Karpas-422 (cell line): ENCODE measurements around the gene GTF2A1L. TPM values are rescaled to one million over a fixed set of nuclear protein-coding genes. Genes with fewer than 3 reads are reported as not detected.

Experiments
- DNase-seq: peaks from one replicate; pipeline ENCODE4 v3.0.0-alpha.2; 2015
- H2AFZ ChIP-seq: fragments of 200-600 bp; sonication (generic); 2 replicates; pipeline ENCODE4 v1.6.1; 2014; ENCODE audit warnings: antibody characterized with exemption, low read length, mixed read lengths
- H3K27ac ChIP-seq: fragments of 200-600 bp; sonication (generic); 2 replicates; pipeline ENCODE4 v1.5.1; 2014; ENCODE audit warnings: mild to moderate bottlenecking, low read length, moderate library complexity
- H3K27me3 ChIP-seq: fragments of 200-600 bp; sonication (generic); 2 replicates; pipeline ENCODE4 v1.6.1; 2014; ENCODE audit warnings: low read length, mixed read lengths
- H3K36me3 ChIP-seq: fragments of 200-600 bp; sonication (generic); 2 replicates; pipeline ENCODE4 v1.6.1; 2014; ENCODE audit warnings: low read length, mixed read lengths; ENCODE audit not compliant: insufficient read depth
- H3K4me1 ChIP-seq: fragments of 200-600 bp; sonication (generic); 2 replicates; pipeline ENCODE4 v1.6.1; 2014; ENCODE audit warnings: mild to moderate bottlenecking, low read length, mixed read lengths
- H3K4me2 ChIP-seq: fragments of 200-600 bp; sonication (generic); 2 replicates; pipeline ENCODE4 v1.6.1; 2014; ENCODE audit warnings: low read length, low read depth, mild to moderate bottlenecking; ENCODE audit not compliant: poor library complexity, severe bottlenecking
- H3K4me3 ChIP-seq: fragments of 200-600 bp; sonication (generic); 2 replicates; pipeline ENCODE4 v1.5.1; 2014; ENCODE audit warnings: mild to moderate bottlenecking, antibody characterized with exemption, low read length, mixed read lengths
- H3K79me2 ChIP-seq: fragments of 200-600 bp; sonication (generic); 2 replicates; pipeline ENCODE4 v1.6.1; 2014; ENCODE audit warnings: mild to moderate bottlenecking, low read length, mixed read lengths
- H3K9ac ChIP-seq: fragments of 200-600 bp; sonication (generic); 2 replicates; pipeline ENCODE4 v1.6.0; 2014; ENCODE audit warnings: low read length
- H3K9me2 ChIP-seq: fragments of 200-600 bp; sonication (generic), shearing (Covaris generic); replicated peaks from 2 replicates; pipeline ENCODE4 v1.6.0; 2014; ENCODE audit warnings: mild to moderate bottlenecking, low read length, moderate library complexity; ENCODE audit not compliant: insufficient read depth
- H3K9me3 ChIP-seq: fragments of 300-700, 200-600 bp; sonication (generic); 2 replicates; pipeline ENCODE4 v1.6.1; 2014; ENCODE audit warnings: low read length, mixed read lengths
- H4K20me1 ChIP-seq: fragments of 200-600 bp; sonication (generic); 2 replicates; pipeline ENCODE4 v1.6.1; 2014; ENCODE audit warnings: mild to moderate bottlenecking, antibody characterized with exemption, low read length, low read depth; ENCODE audit not compliant: insufficient read depth
- total RNA-seq: library from RNA; depleted of rRNA; stranded (reverse); fragments of >200 nt; shearing (Covaris generic); gene quantifications from 2 replicates; pipeline ENCODE4 v1.2.3, GENCODE V29; 2014; ENCODE audit warnings: low replicate concordance

GTF2A1L gene
- total RNA-seq, 1 experiment from 2014 or later: not detected

GRCh38 chr2:48713647-48714046 lies 96.0 kb downstream of the GTF2A1L start:
- Histone ChIP-seq H3K27ac (no peak overlapping the region), H4K20me1 (no peaks in the 10 kb centered on the region), H3K79me2 (no peaks in the 10 kb centered on the region), H3K4me3 (no peak overlapping the region), H3K36me3 (no peaks in the 10 kb centered on the region), H3K4me2 (no peak overlapping the region), H2AFZ (no peak overlapping the region), H3K9me3 (no peaks in the 10 kb centered on the region), H3K27me3 (no peaks in the 10 kb centered on the region), H3K9me2 (no peaks in the 10 kb centered on the region), H3K9ac (no peak overlapping the region), H3K4me1 (no peaks in the 10 kb centered on the region)
- DNase-seq: no peak

GRCh38 chr2:48714245-48714644 lies 96.6 kb downstream of the GTF2A1L start:
- Histone ChIP-seq H3K4me1 (no peaks in the 10 kb centered on the region), H3K27ac (no peak overlapping the region), H3K9ac (no peak overlapping the region), H4K20me1 (no peaks in the 10 kb centered on the region), H3K9me2 (no peaks in the 10 kb centered on the region), H2AFZ (no peak overlapping the region), H3K79me2 (no peaks in the 10 kb centered on the region), H3K27me3 (no peaks in the 10 kb centered on the region), H3K36me3 (no peaks in the 10 kb centered on the region), H3K4me3 (no peak overlapping the region), H3K4me2 (no peak overlapping the region), H3K9me3 (no peaks in the 10 kb centered on the region)
- DNase-seq: no peak

GRCh38 chr2:48715042-48715899 lies 97.6 kb downstream of the GTF2A1L start:
- H3K9ac ChIP-seq: no peak overlapping the region
- H3K9me2 ChIP-seq: no peaks in the 10 kb centered on the region
- H3K9me3 ChIP-seq: no peaks in the 10 kb centered on the region
- no peaks in the 10 kb centered on the region for H3K4me1 ChIP-seq
- H3K79me2 ChIP-seq: no peaks in the 10 kb centered on the region
- no peak overlapping the region for H3K4me2 ChIP-seq
- H3K4me3 ChIP-seq: no peak overlapping the region
- no peak overlapping the region for H2AFZ ChIP-seq
- H3K36me3 ChIP-seq: no peaks in the 10 kb centered on the region
- no peak overlapping the region for H3K27ac ChIP-seq
- no peak for DNase-seq
- no peaks in the 10 kb centered on the region for H3K27me3 ChIP-seq
- no peaks in the 10 kb centered on the region for H4K20me1 ChIP-seq

- H3K4me3 ChIP-seq: no peak overlapping the region
- H3K27me3 ChIP-seq: no peaks in the 10 kb centered on the region
- H4K20me1 ChIP-seq: no peaks in the 10 kb centered on the region
- H3K9me2 ChIP-seq: no peaks in the 10 kb centered on the region
- no peaks in the 10 kb centered on the region for H3K36me3 ChIP-seq
- no peaks in the 10 kb centered on the region for H3K4me1 ChIP-seq
- H3K79me2 ChIP-seq: no peaks in the 10 kb centered on the region
- no peaks in the 10 kb centered on the region for H3K9me3 ChIP-seq
- no peak overlapping the region for H3K27ac ChIP-seq
- H3K4me2 ChIP-seq: no peak overlapping the region
- no peak overlapping the region for H3K9ac ChIP-seq
- no peak overlapping the region for H2AFZ ChIP-seq
- DNase-seq: no peak
Observed at GRCh38 chr2:48715956-48716355, 98.3 kb downstream of the GTF2A1L start.

- Histone ChIP-seq H3K4me3 (no peak overlapping the region), H3K9ac (no peak overlapping the region), H3K4me2 (no peak overlapping the region), H3K79me2 (no peaks in the 10 kb centered on the region), H3K9me2 (no peaks in the 10 kb centered on the region), H3K36me3 (no peaks in the 10 kb centered on the region), H2AFZ (no peak overlapping the region), H3K4me1 (no peaks in the 10 kb centered on the region), H3K9me3 (no peaks in the 10 kb centered on the region), H3K27ac (no peak overlapping the region), H4K20me1 (no peaks in the 10 kb centered on the region), H3K27me3 (no peaks in the 10 kb centered on the region)
- no peak for DNase-seq
Observed at GRCh38 chr2:48717846-48718245, 100.2 kb downstream of the GTF2A1L start.

GRCh38 chr2:48719480-48720177 lies 102.0 kb downstream of the GTF2A1L start:
- H3K27ac ChIP-seq: no peak overlapping the region
- no peaks in the 10 kb centered on the region for H3K9me2 ChIP-seq
- H3K9ac ChIP-seq: no peak overlapping the region
- no peak overlapping the region for H3K4me2 ChIP-seq
- no peaks in the 10 kb centered on the region for H3K27me3 ChIP-seq
- H3K9me3 ChIP-seq: no peaks in the 10 kb centered on the region
- no peak for DNase-seq
- no peak overlapping the region for H2AFZ ChIP-seq
- no peaks in the 10 kb centered on the region for H3K36me3 ChIP-seq
- no peaks in the 10 kb centered on the region for H3K79me2 ChIP-seq
- no peaks in the 10 kb centered on the region for H4K20me1 ChIP-seq
- H3K4me3 ChIP-seq: no peak overlapping the region
- H3K4me1 ChIP-seq: no peaks in the 10 kb centered on the region

GRCh38 chr2:48721158-48721557 lies 103.5 kb downstream of the GTF2A1L start:
- no peaks in the 10 kb centered on the region for H3K9me2 ChIP-seq
- H3K27me3 ChIP-seq: no peaks in the 10 kb centered on the region
- H3K9me3 ChIP-seq: no peaks in the 10 kb centered on the region
- H3K36me3 ChIP-seq: no peaks in the 10 kb centered on the region
- no peak overlapping the region for H3K4me3 ChIP-seq
- no peak for DNase-seq
- no peak overlapping the region for H3K4me2 ChIP-seq
- H3K79me2 ChIP-seq: no peaks in the 10 kb centered on the region
- no peak overlapping the region for H2AFZ ChIP-seq
- H3K9ac ChIP-seq: no peak overlapping the region
- no peaks in the 10 kb centered on the region for H4K20me1 ChIP-seq
- H3K4me1 ChIP-seq: no peaks in the 10 kb centered on the region
- no peak overlapping the region for H3K27ac ChIP-seq

- Histone ChIP-seq H3K36me3 (no peaks in the 10 kb centered on the region), H2AFZ (no peak overlapping the region), H3K9me3 (no peaks in the 10 kb centered on the region), H3K9ac (no peak overlapping the region), H3K79me2 (no peaks in the 10 kb centered on the region), H3K4me1 (no peaks in the 10 kb centered on the region), H3K4me2 (no peak overlapping the region), H3K27me3 (no peaks in the 10 kb centered on the region), H3K9me2 (no peaks in the 10 kb centered on the region), H4K20me1 (no peaks in the 10 kb centered on the region), H3K4me3 (no peak overlapping the region), H3K27ac (no peak overlapping the region)
- DNase-seq: no peak
Observed at GRCh38 chr2:48722391-48722790, 104.7 kb downstream of the GTF2A1L start.
